Ureter (tissue), 1 donor: Measurements from ENCODE around the gene ESAM. TPM values are rescaled to one million over a fixed set of nuclear protein-coding genes. Genes with fewer than 3 reads are reported as not detected.

Experiments
- DNase-seq: peaks from one replicate; pipeline ENCODE4 v3.0.0-alpha.2; 2020; ENCODE audit warnings: low spot score
- total RNA-seq: library from RNA; stranded (reverse); gene quantifications from one replicate; pipeline ENCODE4 v1.2.4, GENCODE V29; 2023
- donor health status: DM: yes; HTN: yes; CAD: no.

ESAM gene, protein sequence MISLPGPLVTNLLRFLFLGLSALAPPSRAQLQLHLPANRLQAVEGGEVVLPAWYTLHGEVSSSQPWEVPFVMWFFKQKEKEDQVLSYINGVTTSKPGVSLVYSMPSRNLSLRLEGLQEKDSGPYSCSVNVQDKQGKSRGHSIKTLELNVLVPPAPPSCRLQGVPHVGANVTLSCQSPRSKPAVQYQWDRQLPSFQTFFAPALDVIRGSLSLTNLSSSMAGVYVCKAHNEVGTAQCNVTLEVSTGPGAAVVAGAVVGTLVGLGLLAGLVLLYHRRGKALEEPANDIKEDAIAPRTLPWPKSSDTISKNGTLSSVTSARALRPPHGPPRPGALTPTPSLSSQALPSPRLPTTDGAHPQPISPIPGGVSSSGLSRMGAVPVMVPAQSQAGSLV
- 34.4 TPM for total RNA-seq

DNA sequence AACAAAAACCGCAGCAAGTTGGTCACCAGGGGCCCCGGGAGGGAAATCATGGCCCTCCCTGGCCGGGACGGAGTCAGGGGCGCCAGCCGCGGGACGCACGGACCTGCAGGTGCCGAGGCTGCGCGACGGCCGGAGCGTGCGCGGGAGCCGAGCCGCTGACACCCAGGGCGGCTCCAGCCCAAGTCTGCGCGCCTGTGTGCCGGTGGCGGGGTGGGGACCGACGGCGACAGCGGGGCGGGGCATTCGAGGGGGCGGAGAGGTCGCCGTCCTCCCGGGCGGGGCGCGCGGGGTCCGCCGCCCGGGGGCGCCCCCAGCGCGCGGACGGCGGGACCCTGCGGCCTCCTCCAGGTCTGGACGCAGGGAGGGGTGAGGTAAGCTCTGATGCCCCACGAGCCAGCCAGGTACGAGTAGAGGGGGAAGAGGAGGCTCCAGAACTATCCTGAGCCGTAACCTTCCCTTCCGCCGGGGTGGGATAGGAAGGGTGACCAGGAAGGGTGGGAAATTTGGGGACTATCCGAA, at the start of gene ESAM:
Gene ESAM, minus strand, starts transcription at position 186 of the 519 bp plus-strand sequence. Its CDS starts 136 bp downstream, at position 50.
- DNase-seq: no peak

DNA sequence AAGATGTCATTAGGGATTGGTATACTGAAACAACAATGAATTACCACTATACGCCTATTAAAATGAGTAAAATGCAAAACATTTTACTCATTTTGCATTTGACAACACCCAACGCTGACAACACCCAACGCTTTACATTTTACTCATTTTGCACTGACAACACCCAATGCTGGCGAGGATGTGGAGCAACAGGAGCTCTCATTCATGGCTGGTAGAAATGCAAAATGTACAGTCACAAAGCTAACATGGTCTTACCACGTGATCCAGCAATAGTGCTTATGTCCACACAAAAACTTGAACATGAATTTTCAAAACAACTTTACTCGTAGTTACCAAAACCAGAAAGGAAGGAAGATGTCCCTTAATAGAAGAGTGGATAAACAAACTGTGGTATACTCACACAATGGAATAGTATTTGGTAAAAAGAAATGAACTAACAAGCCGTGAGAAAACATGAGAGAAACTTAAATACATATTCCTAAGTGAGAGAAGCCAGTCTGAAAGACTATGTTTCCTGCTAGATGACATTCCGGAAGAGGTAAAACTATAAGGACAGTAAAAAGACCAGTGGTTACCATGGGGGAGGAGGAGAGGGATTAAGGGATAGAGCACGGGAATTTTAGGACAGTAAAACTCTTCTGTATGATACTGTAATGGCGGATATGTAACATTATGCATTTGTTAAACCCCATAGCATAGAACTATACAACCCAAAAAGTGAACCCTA, 49.5 kb upstream of the ESAM start:
- no peak for DNase-seq

DNA sequence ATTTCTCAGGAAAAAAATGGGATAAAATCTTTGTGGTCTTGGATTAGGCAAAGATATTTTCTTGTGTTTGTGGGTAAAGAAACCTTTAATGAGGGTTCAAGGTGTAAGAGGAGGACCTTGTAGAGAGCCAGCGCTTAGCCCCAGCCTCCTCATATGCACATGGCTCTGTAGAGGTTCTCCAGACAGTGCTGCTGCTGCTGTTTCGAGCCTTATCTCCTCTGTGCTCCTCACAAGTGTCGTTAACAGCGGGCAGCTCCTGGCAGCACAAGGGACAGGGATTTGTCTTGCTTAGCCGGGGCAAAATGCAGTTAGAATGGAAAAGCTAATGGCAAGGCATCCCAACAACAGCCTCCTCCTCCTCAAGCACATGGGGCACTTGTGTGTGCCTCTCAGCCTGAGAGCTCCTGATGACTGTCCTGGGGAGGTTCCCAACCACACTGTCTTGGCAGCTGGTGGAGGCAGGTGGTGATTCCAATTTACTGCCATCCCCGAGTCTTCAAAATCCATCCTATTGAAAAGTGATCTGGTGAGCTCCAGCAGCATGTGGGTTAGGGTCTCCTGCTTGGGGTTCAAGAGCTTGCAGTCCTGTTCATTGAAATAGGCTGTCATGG, 45.7 kb upstream of the ESAM start:
- no peak for DNase-seq

DNA sequence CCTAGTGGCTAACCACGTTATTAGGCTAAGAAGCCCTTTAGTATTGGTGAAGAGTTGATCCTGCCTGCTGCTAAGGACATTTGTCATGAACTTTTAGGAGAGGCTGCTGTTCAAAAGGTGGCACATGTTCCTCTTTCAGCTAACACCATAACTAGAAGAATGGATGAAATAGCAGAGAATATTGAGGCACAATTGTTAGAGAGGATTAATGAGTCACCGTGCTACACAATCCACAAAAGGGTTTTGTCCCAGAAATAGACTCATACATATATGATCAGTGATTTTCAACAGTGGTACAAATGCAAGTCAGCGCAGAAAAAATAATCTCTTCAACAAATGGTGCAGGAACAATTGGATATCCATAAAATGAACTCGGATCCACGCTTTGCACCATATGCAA, 45.1 kb upstream of the ESAM start:
- DNase-seq: no peak

DNA sequence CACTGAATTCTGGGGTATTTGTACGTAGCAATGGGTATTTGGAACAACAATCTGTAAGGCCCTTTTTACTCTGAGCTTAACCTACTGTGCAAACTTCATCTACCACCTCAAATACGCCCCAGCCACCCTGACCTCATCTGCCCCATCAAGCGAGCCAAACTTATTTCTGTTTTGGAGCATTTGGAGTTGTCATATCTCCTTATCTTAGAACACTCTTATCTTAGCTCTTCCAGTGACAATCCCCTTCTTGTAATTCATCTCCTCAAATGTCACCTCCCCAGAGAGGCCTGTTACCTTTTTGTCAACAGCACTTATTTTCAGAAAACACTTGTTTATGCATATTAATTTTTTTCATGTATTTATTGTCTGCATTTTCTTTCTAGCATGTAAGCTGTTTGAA, 42.8 kb upstream of the ESAM start:
- DNase-seq: no peak

DNA sequence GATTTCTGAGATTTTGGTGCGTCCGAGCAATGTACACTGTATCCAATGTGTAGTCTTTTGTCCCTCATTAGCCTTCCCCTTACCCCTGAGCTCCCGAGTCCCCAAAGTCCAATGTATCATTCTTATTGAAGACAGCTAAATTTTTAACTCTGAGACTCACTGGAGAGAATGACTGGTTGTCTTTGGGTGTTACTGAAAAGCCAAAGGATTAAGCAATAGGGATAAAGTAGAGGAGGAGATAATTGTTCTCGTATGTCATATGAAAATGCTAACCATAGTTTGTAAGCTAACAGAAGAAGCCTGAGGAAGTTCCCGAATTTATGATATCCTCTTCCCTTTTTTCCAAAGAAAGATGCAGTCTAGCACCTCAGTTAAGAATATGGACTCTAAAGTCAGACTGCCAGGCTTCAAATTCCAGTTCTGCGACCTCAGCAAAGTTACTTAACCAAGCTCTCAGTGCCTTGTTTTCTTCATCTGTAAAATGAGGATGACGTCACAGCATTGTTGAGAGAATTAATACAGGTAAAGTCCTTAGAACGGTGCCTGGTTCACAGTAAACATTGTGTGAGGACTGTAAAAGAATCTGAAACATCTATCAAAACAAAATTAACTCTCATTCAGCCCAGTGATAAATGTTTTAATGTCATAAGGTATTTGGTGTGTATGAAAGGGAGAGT, 39.7 kb upstream of the ESAM start:
- DNase-seq: no peak

DNA sequence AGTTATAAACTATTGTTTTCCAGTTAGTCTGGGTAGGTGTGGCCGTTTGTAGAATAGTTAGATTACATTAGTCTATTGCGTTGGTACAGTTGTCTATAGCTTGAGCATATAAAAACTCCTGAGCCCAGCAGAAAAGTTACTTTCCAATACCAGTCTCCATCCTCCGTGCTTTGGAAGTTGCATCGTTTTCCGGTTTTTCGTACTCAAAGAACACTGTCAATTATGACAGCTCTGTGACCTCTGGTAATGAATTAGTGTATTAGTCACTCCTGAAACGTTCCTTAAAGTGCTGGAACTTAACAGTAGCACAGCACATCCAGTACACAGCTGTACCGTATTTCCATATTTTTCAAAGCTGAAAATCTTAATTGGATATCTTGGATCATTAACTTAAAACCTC, 38.9 kb upstream of the ESAM start:
- no peak for DNase-seq

DNA sequence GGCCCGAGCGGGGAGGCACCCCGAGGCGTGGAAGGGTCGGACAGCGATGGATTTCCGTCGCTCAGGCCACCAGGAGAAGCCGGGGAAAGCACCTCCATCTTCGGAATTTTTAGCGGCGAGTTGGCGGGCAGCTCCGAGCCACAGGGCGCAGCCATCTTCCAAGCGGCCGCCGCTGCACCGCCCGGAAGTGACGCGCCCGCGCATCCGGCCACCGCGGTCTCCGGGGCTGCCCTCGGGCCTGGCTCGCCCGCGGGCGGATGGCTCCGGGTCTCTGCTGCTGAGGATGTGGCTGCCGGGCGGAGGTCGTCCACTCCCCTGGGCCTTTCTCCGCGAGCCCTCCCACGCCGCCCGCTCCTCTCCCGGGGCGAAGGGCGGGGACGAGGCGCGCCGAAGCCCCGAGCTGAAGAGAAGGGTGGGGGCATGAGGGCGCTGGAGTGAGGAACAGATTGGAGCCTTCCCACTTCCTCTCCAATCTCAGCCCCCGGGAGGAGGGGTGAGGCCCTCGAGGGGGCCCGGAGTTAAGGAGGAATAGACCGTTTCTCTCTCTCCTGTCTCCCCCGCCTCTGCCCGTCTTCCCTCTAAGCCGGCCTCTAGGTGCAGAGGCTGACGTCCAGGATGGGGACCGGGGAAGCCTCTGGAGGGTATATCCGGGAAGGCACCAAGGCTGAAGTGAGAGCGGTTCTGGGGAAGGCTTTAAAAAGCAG, 38.3 kb upstream of the ESAM start, which contains the start of gene MSANTD2:
Gene MSANTD2, minus strand, starts transcription at position 181 of the 704 bp plus-strand sequence. Its CDS starts 26 bp downstream, at position 155.
- peak; percentile 84 for DNase-seq

DNA sequence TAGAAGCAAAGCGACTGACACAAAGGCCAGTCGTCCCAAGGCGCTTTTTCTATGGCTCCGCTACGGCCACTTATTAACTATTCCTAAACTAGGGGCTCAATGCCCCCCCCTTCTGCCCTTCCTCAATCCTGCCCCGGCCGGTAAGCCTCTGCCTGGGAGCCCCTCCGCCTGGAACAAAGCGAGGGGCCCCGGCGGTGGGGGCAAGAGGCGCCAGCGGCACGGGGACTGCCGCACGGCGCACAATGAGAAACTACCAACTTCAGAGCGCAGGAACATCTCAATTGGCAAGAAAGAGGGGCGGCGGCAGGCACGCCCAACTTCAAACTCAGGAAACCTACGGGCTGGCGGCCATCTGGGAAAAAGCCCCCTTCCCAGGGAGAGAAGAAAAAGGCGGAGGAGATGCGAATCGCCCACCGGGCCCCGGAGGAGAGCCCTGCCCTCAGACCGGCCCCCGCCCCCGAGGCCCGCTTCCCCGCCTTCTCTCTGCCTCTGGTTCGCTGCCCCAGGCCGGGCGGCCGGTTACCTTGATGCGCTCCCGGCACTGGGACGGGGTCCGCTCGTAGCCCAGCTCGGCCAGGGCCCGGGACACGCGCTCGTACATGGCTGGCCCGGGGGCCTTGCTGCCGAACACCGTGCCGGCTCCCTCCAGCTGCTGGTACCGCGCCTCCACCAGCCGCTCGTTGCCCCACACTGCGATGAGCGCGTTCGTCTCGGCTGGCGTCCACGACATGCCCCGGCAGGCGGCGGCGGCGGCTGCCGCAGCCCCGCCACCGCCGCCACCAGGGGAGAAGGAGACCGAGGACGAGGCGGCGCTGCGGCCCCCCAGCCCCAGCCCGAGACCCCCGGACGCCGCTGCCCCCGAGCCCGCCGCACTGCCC, 37.5 kb upstream of the ESAM start:
- peak; percentile 48 for DNase-seq

DNA sequence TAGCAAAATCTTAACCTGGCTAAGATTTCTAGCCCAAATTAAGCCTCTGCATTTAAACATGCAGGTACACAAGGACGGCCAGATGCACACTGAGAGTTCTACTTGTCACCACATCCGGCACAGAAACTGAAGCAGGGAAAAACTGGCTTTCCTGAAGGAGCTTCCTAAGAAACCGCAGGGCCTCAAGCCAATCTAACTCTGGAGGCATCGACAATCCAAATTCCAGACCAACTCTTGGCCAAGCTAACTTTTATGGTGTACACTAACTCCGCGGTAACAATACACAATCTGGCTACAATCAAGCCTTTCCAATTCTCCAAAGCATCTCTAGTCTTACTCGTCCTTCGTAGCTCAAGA, 36.9 kb upstream of the ESAM start:
- no peak for DNase-seq

DNA sequence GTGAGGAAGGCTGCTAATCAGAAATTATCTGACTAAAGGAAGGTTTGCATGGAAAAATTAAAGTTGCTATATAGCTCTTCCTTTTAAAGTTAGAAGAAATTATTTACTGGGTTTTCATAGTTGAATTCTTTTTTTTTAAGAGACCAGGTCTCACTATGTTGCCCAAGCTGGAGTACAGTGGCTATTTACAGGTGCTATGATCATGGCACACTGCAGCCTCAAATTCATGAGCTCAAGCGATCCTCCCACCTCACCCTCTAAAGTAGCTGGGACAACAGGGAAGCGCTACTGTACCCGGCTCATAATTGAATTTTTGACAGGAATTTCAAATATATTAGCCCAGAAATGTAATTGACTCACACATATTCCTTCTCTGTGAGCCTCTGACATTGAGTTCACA, 34.2 kb upstream of the ESAM start:
- DNase-seq: no peak

DNA sequence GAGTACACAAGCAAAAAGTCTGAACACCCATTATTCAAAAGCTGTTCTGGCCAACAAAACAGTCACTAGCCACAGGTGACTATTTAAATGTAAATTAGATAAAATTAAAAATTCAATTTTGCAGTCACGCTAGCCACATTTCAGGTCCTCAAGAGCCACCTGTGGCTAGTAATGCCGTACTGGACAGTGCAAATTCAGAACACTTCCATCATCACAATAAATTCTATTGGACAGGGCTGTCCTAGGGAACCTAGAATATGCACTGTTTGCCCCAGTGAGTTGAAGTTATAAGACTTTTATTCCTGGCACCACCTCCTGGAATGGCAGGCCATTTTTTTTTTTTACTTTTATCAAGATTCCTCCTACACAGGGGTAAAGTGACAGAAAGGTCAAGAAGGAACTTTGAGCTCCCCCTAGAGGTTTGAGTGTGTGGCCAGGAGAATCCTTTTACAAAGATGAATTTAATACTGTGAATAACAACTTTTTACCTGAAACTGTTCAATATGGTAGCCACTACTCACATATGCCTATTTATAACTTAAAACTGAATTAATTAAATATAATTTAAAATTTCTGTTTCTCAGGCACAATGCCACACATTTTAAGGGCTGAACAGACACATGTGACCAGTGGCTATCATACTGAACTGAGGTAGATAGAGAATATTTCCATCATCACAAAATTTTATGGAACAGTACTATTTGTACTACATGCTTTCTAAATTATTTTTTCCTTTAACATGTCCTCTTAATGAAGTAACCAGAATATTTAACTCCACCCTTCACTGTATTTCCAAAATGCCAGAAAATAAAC, 31.6 kb upstream of the ESAM start:
- no peak for DNase-seq

DNA sequence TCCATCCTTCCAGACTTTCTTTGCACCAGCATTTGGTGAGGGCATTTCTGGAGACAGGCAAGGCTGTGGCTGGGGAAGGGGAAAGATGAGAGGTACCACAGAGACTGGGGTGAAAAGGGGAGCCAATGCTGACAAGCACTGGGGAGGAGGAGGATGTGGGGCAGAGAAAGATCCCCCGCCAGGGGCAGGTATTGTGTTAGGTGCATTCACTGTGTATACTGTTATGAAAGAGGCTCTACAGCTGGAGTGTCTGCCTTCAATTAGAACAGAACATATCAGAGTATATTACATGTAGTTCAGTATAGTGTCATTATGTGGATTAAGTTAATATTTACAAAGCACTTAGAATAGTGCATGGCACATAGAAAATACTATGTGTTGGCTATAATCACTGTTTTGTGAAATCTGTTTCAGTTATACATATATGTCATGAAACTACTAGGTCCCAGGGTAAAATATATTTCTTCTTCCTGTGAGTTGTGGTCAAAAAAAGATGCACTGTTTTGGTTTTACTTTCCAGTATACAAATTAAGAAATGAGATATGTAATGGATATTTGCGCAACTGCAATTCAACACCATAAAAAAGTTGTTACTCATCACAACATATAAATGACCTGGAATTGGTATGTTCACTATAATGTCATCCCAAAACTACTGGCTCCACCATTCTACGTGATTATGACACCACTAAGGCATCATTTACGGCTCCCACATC, 29.7 kb upstream of the ESAM start:
- DNase-seq: no peak

DNA sequence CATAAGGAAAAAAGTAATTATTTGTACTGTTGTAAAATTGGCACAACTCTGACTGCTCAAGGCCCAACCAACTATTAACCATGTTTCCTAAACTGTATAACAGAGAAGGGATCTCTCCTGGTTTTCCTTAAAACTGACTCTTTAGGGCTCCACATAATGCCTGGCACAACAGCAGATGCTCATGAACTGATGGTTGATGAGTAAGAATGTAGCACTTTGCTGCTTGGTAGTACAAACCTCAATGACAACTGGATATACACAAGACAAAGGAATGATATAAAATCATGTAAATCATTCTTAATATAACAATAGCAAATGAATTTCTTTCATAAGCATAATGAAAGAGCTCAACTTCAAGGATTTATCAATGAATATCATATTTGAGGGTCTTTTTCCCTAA, 26.4 kb upstream of the ESAM start:
- no peak for DNase-seq

DNA sequence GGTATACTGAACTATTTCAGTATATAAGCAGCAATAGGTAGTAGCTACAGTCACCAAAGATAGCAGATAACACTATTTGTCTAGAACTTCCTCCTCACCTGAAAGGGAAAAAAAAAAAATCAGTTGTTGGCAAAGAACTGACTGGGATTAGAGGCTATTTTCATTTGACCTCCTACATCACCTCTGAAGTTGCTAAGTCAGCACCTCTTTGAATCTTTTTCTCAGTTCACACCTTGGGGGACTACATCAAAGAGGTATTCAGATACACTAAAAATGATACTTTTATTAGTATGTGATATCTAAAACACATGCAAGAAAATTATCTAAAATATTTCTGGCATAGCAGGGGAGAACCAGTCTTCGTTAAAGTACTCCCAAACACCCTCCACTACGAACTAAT, 22.0 kb upstream of the ESAM start:
- DNase-seq: no peak

DNA sequence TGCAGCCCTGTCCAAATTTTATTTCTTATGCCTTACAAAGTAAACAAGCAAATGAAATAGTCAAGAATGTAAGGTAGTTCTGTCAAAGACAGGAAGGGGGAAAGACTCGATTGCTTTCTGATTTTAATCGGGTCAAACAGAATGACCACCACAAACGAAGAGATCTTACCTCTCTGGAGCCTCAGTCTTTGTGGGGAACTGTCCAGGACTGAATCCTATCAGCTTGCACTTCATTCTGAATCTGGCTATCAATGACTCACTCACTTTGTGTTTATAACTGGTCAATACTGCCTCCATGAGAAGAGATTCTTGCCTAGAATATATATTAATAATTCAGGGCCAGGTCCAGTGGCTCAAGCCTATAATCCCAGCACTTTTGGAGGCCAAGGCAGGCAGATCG, 20.9 kb upstream of the ESAM start:
- DNase-seq: no peak

DNA sequence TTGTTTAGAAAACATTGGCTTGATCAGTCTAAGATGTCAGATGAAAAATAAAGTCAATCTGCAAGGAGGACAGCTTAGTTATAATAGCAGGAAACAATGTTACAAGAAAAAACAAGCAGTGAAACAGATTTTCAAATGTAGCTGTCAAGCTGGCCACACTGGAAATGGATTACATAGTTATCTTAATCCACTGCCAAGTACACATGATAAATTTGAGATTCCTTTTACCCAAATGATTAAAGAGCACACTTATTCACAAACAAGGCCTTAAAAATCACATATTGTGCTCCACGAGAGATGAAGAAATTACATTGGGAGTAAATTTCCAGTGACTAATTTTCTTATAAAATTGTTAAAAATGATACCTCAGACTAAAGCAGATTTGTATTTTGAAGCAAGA, 17.5 kb upstream of the ESAM start:
- DNase-seq: no peak

DNA sequence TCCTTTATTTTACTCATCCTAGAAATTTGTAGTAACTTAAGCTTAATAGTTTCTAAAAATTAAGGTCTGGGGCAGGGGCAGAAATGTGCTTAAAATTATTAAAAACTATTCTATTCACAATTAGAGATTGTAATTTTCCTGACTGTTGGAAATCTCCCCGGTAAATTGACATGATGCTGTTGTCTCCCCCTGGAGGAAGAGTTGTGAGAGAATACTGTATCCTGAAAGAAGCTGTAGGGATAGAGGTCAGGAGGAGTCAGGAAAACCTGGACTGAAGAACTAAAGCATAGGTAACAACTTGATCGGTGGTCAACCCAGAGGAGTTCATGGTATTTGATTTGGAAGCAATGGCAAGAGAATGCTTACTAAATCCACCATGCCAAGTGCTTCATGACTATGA, 16.2 kb upstream of the ESAM start:
- DNase-seq: no peak
